Stimulated activated CD8-positive, alpha-beta memory T cell treated with anti-CD3 and anti-CD28 coated beads, Interleukin-4, amount 100 ng/mL, for 4 hours (primary cell): Measurements from ENCODE around the gene ZBED1.
A peak's percentile ranks its signal among the peaks of the same experiment; 100 is the strongest.
"Not testable (repeated sequence)": the region's sequence is repeated elsewhere in the genome, so short reads cannot be mapped to it uniquely, and the experiment has no call there.

Experiments
- DNase-seq, 2 donors: peaks; one replicate each; pipeline ENCODE4 v3.0.0-alpha.2; 2020; ENCODE audit warnings: low read depth in 2 of 2, low spot score in 1 of 2

ZBED1 gene

DNA sequence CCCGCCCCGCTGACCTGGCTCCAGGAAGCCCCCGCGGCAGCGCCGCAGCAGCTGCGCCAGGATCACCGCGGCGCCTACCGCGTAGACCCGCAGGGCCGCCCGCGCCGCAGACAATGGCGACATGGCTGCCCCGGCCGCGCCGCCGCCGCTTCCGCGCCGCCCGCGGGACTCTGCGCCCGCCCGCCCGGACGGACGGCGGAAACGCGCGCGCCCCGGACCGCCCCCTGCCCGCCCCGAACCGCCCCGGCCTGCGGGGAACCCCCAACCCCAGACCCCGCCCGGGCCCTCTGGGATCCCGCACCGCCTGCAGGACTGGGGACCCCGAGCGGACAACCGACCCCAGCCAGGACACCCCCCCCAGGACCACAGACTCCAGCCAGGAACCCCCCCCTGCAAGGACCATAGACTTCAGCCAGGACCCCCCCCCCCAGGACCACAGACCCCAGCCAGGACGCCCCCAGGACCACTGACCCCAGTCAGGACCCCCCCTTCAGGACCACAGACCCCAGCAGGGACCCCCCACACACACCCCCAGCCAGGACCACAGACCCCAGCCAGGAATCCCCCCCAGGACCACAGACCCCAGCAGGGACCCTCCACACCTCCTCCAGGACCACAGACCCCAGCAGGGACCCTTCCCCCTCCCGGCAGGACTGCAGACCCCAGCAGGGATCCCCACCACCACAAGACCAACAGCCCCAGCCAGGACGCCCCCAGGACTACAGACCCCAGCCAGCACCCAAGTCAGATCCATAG lies at the start of gene ZBED1, which contains the start of gene DHRSX:
Gene ZBED1, minus strand, starts transcription at position 174 of the 756 bp plus-strand sequence. CDS start 10,257 bp downstream, outside the sequence.
Gene DHRSX, minus strand, starts transcription at position 174 of the 756 bp plus-strand sequence. Its CDS starts 51 bp downstream, at position 123.
- peak in 1 of 2 donors; percentile 2 for DNase-seq

DNA sequence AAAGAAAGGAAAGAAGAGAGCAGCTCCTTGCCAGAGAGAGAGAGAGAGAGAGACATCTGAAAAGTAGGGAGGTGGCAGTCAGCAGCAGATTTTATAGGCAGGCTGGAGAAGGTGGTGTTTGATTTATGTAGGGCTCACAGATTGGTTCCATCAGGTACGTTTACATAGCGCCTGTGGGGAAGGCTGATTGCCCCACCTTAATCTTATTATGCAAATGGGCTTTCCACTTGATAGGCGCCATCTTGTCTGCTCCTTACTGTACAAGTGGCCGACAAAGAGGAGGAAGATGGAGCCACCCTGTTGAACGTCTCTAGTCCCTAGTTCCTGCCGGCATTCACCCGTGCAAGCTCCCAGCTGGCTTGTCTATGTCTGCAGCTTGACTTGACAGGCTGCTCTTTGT lies 49.1 kb upstream of the ZBED1 start:
- no peak for DNase-seq

GRCh38 chrX:2548711-2549423 lies 48.1 kb upstream of the ZBED1 start:
- DNase-seq: no peak

- DNase-seq: no peak
Observed at GRCh38 chrX:2547736-2548135, 47.0 kb upstream of the ZBED1 start.

GRCh38 chrX:2546496-2546895 lies 45.7 kb upstream of the ZBED1 start:
- no peak for DNase-seq

- DNase-seq: no peak
Observed at GRCh38 chrX:2545144-2545543, 44.4 kb upstream of the ZBED1 start.

- DNase-seq: no peak
Observed at GRCh38 chrX:2542826-2543521, 42.2 kb upstream of the ZBED1 start.

GRCh38 chrX:2541603-2542002 lies 40.8 kb upstream of the ZBED1 start:
- DNase-seq: no peak

DNA sequence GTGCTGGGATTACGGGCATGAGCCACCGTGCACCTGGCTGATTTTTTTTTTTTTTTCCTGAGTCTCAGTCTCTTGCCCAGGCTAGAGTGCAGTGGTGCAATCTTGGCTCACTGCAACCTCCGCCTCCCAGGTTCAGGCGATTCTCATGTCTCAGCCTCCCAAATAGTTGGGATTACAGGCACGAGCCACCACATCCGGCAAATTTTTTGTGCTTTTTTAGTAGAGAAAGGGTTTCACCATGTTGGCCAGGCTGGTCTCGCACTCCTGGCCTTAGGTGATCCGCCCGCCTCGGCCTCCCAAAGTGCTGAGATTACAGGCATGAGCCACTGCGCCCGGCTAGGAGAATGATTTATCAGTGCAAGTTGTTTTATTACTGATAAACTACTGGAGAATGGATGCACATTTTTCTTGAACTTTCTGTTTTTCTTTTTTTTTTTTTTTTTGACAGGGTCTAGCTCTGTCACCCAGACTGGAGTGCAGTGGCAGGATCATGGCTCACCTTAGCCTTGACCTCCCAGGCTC lies 39.7 kb upstream of the ZBED1 start:
- DNase-seq: no peak

GRCh38 chrX:2539586-2539985 lies 38.8 kb upstream of the ZBED1 start:
- DNase-seq: no peak

DNA sequence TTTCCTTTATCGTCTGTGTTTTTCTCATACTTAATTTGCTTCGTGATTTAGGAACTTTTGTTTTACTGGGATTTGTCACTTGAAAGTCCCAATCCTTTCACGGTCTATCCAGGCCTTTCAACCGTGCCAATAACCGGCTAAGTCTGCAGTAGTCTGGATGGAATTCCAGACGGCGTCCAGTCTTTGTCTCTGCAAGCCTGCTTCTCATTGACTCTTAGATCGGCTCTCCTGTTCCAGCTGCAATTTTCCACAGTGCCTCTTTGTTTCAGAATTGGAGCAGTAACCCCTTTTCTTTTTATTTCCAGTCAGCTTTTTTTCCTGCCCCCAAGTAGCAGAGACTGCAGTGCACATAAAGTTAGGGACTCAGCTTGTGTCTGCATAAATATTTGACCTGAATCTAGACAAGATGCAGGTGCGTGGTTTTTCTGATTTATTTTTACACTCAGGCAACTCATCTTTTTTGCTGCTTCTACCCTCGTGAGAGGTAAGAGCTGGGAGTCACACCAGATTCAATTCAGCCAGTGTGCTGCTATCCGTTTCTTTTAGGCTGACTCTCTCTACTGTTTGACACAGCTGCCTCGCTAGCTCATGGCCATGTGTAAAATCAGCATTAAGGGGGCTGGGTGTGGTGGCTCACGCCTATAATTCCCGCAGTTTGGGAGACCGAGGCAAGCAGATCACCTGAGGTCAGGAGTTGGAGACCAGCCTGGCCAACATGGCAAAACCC lies 37.4 kb upstream of the ZBED1 start:
- no peak for DNase-seq

- DNase-seq: no peak
Observed at GRCh38 chrX:2536974-2537373, 36.2 kb upstream of the ZBED1 start.

- no peak for DNase-seq
Observed at GRCh38 chrX:2536141-2536540, 35.4 kb upstream of the ZBED1 start.

DNA sequence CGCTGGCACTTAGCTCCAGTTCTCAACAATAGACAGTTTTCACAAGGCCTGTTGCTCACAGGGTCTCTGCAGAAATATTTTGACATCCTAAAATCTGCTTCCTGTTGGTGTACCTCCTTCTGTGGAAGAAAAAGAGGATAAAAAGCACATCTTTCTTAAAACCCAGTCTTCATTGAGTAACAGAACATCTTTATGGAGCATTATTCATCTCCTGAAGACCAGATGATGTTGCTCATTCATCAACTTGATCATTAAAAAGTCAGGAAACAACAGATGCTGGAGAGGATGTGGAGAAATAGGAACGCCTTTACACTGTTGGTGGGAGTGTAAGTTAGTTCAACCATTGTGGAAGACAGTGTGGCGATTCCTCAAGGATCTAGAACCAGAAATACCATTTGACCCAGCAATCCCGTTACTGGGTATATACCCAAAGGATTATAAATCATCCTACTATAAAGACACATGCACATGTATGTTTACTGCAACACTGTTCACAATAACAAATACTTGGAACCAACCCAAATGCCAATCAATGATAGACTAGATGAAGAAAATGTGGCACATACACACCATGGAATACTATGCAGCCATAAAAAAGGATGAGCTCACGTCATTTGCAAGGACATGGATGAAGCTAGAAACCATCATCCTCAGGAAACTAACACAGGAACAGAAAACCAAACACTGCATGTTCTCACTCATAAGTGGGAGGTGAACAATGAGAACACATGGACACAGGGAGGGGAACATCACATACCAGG lies 33.7 kb upstream of the ZBED1 start:
- not testable (repeated sequence) for DNase-seq

DNA sequence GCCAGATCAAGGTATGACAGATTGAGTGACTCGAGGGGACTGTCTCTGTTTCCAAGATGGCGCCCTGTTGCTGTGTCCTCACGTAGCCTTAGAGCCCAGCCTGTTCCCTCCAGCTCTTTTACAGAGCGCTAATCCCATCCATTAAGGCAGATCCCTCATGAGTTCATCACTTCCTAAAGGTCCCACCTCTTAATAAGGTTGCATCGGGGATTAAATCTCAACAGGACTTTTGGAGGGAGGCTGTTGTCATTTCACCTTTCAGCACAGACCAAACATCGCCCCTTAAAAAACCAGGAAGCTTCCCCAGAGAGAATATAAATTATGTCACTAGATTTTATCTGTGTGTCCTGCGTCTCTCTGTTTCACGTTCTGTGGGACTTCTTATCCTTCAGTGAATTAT lies 32.6 kb upstream of the ZBED1 start:
- no peak for DNase-seq

- no peak for DNase-seq
Observed at GRCh38 chrX:2526390-2526789, 25.6 kb upstream of the ZBED1 start.

DNA sequence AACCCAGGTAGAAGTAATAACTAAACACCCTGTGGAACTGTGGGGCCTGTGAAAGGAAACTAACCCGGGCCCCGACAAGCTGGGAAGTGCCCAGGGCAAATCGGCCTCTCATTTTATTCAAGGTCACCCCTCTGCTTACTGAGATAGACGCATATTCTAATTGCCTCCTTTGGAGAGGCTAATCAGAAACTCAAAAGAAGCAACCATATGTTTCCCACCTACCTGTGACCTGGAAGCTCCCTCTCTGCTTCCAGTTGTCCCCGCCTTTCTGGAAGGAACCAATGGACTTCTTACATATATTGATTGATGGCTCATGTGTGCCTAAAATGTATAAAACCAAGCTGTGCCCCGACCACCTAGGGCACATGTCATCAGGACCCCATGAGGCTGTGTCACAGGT lies 23.1 kb upstream of the ZBED1 start:
- DNase-seq: no peak

GRCh38 chrX:2521927-2522386 lies 21.2 kb upstream of the ZBED1 start:
- DNase-seq: no peak

DNA sequence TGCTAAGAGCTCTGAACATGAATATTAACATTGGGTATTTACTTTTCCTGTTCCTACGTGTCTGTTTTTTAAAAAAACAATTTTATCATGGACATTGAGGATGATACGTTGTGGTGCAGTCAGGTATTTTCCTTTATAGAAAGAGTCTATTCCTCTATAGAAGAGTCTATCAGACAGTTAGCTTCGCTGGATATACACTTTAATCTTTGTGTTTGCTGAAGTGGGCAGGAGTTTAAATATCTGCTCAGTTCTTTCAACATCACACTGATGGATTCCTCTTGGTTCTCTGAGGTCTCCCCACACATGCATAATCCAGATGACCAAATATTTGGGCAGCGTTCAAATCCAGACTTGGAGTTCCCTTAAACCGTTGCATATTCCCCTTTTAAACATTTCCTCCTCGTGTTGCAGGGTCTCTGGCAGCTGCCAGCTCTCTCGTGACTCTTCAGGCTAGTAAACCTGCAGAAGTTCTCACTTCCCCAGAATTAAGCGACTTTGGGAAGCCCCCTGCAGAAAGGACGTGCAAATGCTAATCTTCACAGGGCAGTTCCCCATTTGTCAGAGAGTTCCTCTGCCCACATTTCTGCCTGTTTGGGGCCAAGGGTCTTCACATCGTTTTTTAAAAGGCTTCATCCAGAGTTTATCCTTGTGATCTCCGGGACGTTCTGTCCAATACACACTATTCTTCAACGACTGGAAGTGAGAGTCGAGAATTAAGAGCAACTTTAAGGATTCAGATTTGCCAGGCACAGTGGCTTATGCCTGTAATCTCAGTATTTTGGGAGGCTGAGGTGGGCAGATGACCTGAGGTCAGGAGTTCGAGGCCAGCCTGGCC lies 20.5 kb upstream of the ZBED1 start:
- DNase-seq: no peak
